Tibial artery (tissue), 4 donors: ENCODE data around the gene SLC26A6.
A peak's percentile ranks its signal among the peaks of the same experiment; 100 is the strongest.

ENCODE experiments used
- DNase-seq, 2 donors: peaks; one replicate each; pipeline ENCODE4 v3.0.0-alpha.2; 2019
- H3K27ac ChIP-seq, 2 donors: fragments of 200-600 bp; sonication (generic) in 1 of 2; 1 replicate in 1 of 2; 2 replicates in 1 of 2; pipeline ENCODE4 v1.5.1; 2018 to 2019; ENCODE audit warnings: mild to moderate bottlenecking in 1 of 2
- H3K27me3 ChIP-seq, 2 donors: fragments of 200-600 bp; sonication (generic) in 1 of 2; one replicate each; pipeline versions ENCODE4 v1.5.1 to v1.6.0; 2016 to 2019
- H3K36me3 ChIP-seq, 3 donors: fragments of 200-600 bp; sonication (generic) in 2 of 3; one replicate each; pipeline ENCODE4 v1.5.1; 2016 to 2019; ENCODE audit warnings: mild to moderate bottlenecking in 2 of 3
- H3K4me1 ChIP-seq, 4 donors: fragments of 200-600 bp; sonication (generic) in 2 of 4; 1 replicate in 3 of 4; 2 replicates in 1 of 4; pipeline ENCODE4 v1.5.1; 2016 to 2019
- H3K4me3 ChIP-seq, 2 donors: fragments of 200-600 bp; sonication (generic) in 1 of 2; 1 replicate in 1 of 2; 2 replicates in 1 of 2; pipeline ENCODE4 v1.5.1; 2018 to 2019; ENCODE audit warnings: mild to moderate bottlenecking in 2 of 2
- H3K9me3 ChIP-seq, 3 donors: fragments of 200-600 bp; sonication (generic) in 1 of 3; one replicate each; pipeline ENCODE4 v1.5.1; 2016 to 2019
- intact Hi-C: fragments of 100-400 bp; cut with DNase I; formaldehyde crosslinking; loops from one replicate; pipeline ENCODE4 v1.15.0; 2023; ENCODE audit warnings: low total_unique reads
- TF ChIP-seq, protein P1 (sequence below), 2 experiments: fragments of 200-600 bp in 1 of 2; fragments of 450-650 bp in 1 of 2; IDR thresholded peaks; one replicate each; pipeline ENCODE4 v1.5.1; 2017 to 2019; ENCODE audit warnings: antibody characterized with exemption in 2 of 2, mild to moderate bottlenecking in 1 of 2, moderate library complexity in 1 of 2

The SLC26A6 gene

DNA sequence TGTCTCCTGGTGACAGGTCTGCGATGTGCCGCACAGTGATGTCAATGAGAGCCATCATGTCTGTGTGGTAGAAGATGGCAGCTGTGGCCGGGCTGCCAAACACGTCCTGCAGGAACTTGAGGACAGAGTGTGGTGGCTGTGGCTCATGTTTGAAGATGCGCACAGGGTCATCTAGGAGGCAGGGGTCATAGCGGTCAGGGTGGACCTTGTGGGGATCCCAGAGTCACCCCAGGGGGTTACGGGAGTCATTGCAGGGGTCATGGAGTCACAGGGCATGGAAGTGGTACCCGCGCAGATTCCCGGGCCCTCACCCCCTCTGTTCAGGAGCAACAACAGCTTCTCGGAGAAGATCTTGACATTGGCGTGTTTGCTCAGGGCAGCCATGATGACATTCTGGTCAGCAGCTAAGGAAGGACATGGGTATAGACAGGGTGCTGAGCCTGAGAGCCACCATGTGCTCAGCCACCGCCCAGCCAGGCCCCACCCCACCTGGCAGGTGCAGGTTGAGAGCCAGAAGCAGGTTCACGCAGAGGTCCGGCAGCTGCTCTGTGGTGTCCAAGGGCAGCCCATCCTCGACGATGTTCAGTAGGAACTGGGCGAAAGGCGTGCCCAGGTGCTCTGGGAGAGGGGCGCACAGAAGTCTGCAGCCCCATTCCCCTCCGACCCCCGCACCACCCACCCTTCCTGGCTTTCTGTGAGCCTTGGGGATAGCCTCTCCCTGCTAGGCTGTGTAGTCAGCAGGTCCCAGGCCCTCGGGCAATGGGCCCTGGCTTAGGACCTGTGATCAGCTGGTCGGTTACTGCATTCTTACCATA is 43.5 kb upstream of the SLC26A6 start:
- TF ChIP-seq, protein P1, sequence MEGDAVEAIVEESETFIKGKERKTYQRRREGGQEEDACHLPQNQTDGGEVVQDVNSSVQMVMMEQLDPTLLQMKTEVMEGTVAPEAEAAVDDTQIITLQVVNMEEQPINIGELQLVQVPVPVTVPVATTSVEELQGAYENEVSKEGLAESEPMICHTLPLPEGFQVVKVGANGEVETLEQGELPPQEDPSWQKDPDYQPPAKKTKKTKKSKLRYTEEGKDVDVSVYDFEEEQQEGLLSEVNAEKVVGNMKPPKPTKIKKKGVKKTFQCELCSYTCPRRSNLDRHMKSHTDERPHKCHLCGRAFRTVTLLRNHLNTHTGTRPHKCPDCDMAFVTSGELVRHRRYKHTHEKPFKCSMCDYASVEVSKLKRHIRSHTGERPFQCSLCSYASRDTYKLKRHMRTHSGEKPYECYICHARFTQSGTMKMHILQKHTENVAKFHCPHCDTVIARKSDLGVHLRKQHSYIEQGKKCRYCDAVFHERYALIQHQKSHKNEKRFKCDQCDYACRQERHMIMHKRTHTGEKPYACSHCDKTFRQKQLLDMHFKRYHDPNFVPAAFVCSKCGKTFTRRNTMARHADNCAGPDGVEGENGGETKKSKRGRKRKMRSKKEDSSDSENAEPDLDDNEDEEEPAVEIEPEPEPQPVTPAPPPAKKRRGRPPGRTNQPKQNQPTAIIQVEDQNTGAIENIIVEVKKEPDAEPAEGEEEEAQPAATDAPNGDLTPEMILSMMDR (IDR thresholded peaks at IDR 0.05), result no peak
- Histone ChIP-seq H3K36me3 (peaks cover 35 to 89% (median 77%) of the 10 kb centered on the region in 3 donors), H3K9me3 (no peaks in the 10 kb centered on the region), H3K4me3 (no peak overlapping the region), H3K4me1 (peaks cover 0 to 11% (median 8%) of the 10 kb centered on the region in 4 donors), H3K27me3 (no peaks in the 10 kb centered on the region), H3K27ac (no peak overlapping the region)
- intact Hi-C loops, result no loop called here
- DNase-seq, result no peak

DNA sequence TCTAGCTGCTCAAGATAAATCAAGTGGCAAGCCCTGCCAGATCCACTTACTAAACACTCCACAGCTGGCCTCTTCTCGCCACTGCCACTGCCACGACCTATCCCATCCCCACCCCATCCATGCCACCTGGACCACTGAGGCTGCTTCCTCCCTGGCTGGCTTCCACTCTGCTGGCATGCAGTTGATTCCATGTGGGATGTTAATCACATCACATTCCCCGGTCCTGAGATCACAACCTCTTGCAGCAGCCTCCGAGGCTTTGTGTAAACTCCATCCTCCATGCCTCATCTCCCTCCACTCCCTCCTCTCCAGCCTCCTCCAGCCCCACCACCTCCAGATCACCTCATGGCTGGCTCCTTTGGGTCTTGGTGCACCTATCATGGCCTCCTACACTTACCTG is 42.8 kb upstream of the SLC26A6 start:
- H3K4me3 ChIP-seq, result no peak overlapping the region
- no peak for DNase-seq
- H3K9me3 ChIP-seq, result no peaks in the 10 kb centered on the region
- no peaks in the 10 kb centered on the region for H3K27me3 ChIP-seq
- H3K36me3 ChIP-seq, result peaks cover 35 to 90% (median 77%) of the 10 kb centered on the region in 3 donors
- peaks cover 0 to 4% (median 2%) of the 10 kb centered on the region in 4 donors for H3K4me1 ChIP-seq
- intact Hi-C loops, result no loop called here
- no peak overlapping the region for H3K27ac ChIP-seq
- TF ChIP-seq, protein P1 (IDR thresholded peaks at IDR 0.05), result no peak

- no peaks in the 10 kb centered on the region for H3K9me3 ChIP-seq
- DNase-seq, result no peak
- H3K27me3 ChIP-seq, result no peaks in the 10 kb centered on the region
- H3K36me3 ChIP-seq, result peaks cover 24 to 81% (median 63%) of the 10 kb centered on the region in 3 donors
- H3K4me3 ChIP-seq, result no peak overlapping the region
- intact Hi-C loops, result no loop called here
- no peaks in the 10 kb centered on the region for H3K4me1 ChIP-seq
- H3K27ac ChIP-seq, result no peak overlapping the region
- TF ChIP-seq, protein P1 (IDR thresholded peaks at IDR 0.05), result no peak
These were observed 39.2 kb upstream of the SLC26A6 start for GRCh38 chr3:48674505-48674904.

DNA sequence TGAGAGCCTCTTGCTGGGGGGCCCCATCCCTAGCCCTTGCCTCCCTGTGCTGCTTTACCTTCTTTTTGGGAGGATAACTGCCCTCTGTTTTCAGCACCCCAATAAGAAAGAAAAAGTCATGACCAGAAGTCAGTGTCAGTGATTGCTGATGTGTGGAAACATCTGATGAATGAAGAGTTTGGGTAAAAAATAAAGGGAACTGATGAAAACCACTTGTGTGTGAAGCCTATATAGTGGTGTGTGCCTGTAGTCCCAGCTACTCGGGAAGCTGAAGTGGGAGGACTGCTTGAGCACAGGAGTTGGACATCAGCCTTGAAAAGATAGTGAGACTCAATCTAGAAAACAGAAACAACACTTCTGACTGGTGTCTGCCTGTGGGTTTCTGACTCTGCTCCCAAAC is 37.3 kb upstream of the SLC26A6 start:
- Histone ChIP-seq H3K9me3 (no peaks in the 10 kb centered on the region), H3K27ac (no peak overlapping the region), H3K4me1 (no peaks in the 10 kb centered on the region), H3K4me3 (no peak overlapping the region), H3K27me3 (no peaks in the 10 kb centered on the region), H3K36me3 (peaks cover 11 to 62% (median 45%) of the 10 kb centered on the region in 3 donors)
- intact Hi-C loops, result no loop called here
- DNase-seq, result no peak
- TF ChIP-seq, protein P1 (IDR thresholded peaks at IDR 0.05), result no peak

- Histone ChIP-seq H3K27me3 (peaks cover 0 to 13% of the 10 kb centered on the region in 2 donors), H3K36me3 (peaks cover 0 to 9% (median 5%) of the 10 kb centered on the region in 3 donors), H3K4me1 (peaks cover 0 to 32% (median 18%) of the 10 kb centered on the region in 4 donors), H3K9me3 (no peaks in the 10 kb centered on the region), H3K27ac (peak overlapping the region in 1 of 2 donors; percentile 86), H3K4me3 (no peak overlapping the region)
- intact Hi-C loops, result no loop called here
- TF ChIP-seq, protein P1 (IDR thresholded peaks at IDR 0.05), result no peak
- no peak for DNase-seq
These were observed 29.7 kb upstream of the SLC26A6 start for GRCh38 chr3:48664929-48665328.
